GM21367 (cell line): ENCODE measurements around the gene ATP13A4.

Source experiments
- ATAC-seq: cut with Tn5 transposase; IDR thresholded peaks from one replicate; pipeline ENCODE4 v1.9.1; 2021; ENCODE audit not compliant: unreplicated experiment

Gene ATP13A4

DNA sequence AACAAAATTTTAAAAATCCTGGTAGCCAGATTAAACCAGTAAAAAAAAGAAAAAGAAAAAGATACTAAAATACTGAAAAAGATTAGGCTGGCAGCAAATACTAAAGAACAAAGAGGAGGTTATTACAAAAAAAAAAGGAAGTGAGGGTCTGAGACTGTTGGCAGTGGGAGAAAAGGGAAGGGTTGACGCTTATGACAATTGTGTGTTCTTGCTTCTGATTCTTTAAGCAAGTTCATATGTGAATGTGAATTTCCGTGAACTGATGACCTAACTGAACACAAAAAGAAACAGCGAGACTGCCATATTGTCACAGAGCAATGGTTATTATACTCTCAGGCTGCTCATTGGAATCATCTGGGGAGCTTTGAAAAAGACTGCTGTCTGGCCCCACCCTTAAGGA lies 56.5 kb downstream of the ATP13A4 start:
- ATAC-seq = no peak

DNA sequence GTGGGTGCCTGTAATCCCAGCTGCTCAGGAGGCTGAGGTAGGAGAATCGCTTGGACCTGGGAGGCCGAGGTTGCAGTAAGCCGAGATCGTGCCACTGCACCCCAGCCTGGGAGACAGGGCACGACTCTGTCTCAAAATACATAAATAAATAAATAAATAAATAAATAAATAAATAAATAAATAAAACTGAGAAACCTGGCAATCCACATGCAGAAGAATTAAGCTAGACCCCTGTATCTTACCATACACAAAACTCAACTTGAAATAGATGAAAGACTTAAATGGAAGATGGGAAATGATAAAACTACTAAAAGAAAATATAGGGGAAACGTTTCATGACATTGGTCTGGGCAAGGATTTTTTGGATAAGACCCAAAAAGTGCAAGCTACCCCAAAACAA lies 58.0 kb downstream of the ATP13A4 start:
- ATAC-seq = no peak

DNA sequence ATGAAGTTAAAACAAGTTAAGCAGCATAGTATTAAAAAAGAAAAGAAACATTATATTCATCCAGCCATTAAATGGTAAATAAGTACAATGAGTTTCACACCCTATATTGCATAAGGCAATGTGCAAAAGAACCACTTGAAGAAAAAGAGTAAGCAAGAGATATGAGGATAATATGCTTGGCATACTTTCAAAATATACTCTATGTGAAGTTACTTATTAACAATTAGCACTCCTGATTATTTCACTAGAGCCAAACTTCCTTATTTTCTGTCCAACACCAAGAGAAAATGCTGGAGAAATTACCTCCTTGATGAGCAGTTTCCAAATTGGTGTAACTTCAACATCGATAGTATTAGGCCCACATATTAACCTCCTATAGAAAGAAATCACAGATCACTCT lies 63.7 kb downstream of the ATP13A4 start:
- ATAC-seq = no peak

DNA sequence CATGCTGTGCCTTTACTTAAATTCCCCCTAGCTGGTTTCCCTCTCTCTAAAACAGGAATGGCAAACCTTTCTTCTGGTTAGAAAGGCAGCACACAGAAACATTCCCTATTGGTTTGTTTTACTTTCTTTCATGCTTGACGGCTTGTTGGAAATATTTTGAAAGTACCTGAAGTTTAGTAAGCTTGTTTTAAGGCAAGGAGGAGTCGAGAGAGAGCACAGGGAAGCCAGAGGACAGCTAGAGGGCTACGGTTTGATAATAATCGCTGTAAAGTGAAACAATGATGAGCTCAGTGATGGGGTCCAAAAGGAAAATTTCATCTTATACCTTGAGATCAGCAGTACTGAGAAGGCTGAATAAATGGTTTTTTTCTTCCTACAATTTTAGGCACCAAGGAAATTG lies 64.1 kb downstream of the ATP13A4 start:
- no peak for ATAC-seq

DNA sequence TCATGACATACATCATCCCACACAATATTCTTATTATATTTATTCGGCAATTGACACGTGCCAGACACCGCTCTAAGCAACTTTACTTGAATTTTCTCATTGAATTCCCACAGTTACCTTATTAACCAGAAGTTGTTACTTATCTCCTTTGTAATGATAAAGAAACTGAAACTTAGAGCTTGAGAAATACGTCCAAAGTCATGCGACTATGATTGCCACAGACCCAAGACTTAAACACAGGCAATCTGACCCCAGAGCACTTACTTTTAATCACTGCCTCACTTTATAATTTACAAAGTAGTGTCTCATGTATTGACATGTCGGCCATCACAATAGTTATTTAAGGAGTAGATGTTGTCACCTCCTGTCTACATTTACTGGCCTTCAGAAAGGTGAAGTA lies 64.7 kb downstream of the ATP13A4 start:
- ATAC-seq = no peak

DNA sequence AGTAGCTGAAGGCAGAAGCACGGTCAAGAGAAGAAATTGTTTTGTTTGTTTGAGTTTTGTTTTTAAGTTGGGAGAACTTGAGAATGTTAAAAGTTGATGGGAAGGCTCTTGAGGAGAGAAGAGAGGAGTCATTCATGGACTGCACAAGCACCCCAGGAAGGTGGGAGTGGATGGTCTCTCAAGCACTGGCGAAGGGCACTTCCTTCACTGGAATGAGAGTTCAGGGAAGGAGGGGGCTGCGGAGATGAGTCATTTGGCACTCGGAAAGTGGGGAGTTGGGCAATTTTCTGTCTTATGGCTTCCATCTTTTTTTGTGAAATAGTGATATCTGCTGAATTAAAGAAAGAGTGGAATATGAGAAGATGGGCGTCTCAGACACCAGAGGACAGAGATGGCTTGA lies 66.0 kb downstream of the ATP13A4 start:
- ATAC-seq = no peak

DNA sequence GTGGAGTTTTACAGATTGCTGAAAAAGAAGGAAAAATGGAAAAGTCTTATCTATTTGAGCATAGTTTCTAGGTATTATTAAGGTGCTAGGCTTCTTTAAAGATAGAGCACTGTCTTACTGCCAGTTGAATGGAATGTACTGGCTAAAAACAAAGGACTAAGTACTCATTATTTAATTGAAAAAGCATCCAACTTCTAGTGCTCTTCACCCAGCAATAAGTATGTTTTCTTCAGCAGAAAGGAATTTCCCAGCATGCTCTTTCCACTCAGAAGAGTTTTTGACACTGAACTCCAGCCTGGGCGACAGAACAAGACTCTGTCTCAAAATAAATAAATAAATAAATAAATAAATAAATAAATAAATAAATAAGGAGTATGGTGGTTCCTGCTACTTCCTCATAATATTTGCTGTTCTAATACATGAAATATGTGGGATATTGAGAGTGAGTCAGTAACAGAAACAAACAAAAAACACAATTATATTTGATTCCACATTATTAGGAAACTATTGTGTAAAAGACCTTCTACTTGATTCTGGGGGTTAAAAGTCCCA lies 70.6 kb downstream of the ATP13A4 start:
- ATAC-seq = no peak

DNA sequence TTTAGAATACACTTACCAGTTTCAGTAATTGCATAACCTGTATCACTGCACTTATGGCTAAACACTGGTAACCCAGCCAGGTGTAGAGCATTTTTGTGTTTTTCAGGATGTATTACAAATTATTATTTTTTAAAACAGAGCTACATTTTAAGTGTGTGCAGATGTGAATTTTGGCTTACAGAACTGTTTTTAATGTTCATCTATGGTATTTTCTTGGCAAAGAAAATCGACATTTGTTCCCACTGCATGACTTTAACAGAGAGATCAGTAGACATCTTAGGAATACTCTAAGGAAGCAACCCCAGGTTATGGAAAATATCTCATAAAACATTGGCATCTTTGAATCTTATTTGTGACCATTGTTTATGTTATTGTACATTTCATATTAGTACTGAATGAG lies 73.3 kb downstream of the ATP13A4 start:
- ATAC-seq = no peak

DNA sequence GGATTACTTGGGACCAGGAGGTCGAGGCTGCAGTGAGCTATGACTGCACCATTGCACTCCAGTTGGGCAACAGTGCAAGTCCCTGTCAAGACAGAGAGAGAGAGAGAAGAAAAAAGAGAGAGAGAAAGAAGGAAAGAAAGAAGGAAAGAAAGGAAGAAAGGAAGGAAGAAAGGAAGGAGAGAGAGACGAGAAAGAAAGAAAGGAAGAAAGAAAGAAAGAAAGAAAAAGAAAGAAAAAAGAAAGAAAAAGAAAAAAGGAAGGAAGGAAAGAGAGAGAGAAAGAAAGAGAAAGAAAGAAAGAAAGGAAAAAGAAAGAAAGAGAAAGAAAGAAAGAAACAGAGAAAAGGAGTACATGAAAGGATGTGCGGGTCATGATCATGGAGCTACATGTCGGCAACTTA lies 80.2 kb downstream of the ATP13A4 start:
- no peak for ATAC-seq

DNA sequence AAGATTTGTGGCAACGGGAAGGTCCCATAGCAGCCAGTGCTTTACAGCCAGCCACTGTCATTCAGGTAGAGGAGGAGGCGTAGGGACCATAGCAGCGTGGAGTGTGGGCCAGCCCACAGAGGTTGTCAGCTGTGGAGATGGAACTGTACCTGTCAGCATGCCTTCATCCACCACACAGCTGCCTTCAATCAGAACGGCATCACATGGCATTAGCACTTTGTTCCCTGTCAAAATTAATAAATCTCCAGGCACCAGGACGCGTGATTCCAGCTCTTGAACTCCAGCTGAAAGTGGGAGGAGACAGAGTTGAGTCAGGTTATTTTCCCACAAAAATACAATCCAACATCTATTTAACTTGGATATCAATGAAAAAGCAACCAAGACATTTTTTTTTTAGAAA lies 84.0 kb downstream of the ATP13A4 start:
- no peak for ATAC-seq

DNA sequence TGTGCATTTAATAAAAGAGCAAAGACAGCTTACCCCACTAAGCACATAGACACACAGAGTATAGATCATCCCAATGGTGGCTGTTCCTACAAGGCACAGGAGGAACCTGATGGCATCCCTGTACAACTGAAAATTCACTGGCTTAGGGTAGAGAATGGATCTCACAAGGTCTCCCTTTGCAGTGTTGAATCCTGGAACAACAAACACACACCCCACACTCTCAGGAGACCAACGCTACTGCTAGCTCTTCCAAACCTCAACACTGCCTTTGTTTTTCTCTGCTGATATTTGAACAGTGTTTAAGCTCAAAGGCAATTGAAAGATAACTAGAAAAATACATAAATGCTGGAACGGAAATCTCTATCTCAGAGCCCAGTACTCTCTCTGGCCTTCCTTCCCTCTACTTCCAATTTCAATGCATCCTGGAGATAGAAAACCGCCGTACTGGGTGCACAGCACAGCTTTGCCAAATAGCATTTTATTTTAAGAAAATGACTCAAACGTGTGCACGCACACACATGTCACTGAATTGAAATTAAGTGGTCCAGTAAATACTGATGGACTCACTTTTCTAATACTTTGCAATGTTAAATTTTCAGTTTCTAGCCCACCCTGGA lies 88.6 kb downstream of the ATP13A4 start:
- ATAC-seq = no peak

DNA sequence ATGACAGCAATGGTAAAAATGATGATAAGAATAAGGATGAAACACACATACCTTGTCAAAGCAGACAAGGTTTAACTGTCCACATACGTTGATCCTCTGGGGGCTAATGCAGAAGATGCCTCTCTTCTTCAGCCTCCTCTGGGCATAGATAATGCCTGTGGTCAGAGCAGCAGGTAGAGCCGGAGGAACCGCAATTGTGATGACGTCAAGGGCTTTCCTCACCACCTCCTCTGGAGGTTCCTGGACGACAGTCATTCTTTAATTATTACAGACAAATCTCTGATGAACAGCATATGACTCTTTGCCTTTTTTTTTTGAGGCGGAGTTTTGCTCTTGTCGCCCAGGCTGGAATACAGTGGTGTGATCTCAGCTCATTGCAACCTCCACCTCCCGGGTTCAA lies 89.8 kb downstream of the ATP13A4 start:
- ATAC-seq = no peak

DNA sequence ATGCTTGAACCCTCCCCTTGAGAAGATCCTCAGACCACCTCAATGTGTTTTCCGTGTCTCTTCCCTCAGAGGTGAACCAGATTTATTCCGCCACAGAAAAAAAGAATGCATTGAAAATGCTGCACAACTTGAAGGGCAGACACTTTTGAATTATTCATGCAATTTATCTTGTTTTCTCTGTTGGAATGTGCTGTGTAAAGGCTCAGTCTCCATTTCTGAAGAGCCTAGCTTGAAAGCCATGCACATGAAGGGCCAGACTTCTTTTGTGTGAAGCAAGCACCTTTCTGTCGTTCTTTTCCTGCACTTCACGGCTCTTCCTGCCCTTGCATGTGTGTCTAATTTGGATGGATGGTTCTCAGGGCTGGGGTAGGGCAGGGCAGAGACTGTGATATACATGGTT lies 97.2 kb downstream of the ATP13A4 start:
- no peak for ATAC-seq

DNA sequence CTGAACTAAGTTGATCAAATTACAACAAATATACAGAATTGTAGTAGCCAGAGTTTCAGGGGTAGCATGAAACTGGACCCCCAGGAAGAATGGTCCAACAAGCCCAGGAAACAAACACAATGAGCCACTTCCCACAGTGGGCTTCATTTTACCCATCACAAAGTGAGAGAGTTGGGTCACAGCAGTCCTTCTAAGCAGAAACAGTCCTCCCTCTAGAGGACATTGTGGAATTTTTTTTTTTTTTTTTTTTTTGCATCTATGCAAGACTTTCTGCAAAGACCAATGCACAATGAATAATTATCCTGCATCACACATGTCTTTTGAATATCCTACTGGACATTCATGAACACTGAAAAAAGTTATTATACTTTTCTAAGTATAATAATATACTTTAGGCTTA lies 102.4 kb downstream of the ATP13A4 start:
- ATAC-seq = no peak

DNA sequence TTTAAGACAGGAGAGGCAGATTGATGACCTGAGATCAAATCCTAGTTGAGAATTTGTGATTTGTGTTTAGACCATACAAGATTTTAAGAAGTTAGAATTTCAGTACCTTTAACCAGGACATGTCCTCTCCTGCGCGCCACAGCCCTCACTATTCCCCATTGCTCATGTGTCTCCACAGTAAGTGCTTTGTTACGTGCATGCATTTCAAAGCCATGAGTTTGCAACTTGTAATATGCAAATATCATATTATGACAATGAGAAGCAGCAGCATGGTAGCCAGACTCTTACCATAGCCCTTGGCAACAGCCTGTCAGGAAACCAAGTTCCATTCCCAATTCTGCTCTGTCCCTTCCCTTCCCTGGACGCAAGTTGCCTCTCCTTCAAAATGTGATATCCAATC lies 102.8 kb downstream of the ATP13A4 start:
- no peak for ATAC-seq

DNA sequence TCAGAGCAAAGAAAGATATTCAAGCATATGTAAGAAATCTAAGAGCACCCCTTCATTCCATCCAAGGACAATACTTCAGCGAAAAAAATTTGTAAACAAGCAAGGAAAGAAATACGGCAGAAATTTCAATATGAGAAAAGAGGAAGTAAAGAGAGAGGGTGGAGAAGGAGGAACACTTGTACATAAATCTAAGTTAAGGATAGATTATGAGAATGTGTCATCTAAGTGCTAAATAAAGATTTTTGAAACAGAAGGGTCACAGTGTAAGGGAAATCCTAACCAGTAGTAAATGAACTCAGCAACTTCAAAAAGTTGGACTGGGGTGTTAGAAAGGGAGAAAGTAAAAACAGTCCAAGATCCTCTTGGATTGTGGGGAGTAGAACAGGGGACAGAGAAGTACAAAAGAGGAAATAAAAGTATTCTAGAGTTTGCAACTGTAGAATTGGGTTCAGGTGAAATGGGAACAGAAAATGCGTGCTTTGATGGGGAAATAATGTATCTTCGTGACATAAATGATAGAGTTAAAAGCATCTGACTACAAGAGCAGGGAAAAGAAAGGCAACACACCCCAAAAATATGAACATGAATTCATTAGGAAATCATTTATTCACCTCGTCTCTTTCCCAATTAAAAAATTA lies 107.6 kb downstream of the ATP13A4 start:
- no peak for ATAC-seq

DNA sequence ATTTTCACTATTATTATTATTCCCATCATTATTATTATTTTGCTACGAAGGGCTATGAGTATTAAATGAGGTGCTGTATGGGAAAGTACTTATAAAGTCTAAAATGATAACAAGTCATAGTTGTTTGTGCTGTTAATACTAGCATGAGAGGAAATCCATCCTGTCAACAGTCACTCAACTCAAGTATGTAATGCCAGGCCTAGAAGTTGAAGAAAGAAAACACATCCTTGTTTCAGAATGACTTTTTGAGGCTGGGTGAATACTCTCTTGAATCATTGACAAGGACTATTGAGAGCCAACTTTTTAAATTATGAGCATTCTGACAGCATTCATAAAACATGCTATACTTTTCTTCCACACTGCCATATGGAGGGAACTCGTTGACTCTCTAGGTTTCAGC lies 115.3 kb downstream of the ATP13A4 start:
- no peak for ATAC-seq

DNA sequence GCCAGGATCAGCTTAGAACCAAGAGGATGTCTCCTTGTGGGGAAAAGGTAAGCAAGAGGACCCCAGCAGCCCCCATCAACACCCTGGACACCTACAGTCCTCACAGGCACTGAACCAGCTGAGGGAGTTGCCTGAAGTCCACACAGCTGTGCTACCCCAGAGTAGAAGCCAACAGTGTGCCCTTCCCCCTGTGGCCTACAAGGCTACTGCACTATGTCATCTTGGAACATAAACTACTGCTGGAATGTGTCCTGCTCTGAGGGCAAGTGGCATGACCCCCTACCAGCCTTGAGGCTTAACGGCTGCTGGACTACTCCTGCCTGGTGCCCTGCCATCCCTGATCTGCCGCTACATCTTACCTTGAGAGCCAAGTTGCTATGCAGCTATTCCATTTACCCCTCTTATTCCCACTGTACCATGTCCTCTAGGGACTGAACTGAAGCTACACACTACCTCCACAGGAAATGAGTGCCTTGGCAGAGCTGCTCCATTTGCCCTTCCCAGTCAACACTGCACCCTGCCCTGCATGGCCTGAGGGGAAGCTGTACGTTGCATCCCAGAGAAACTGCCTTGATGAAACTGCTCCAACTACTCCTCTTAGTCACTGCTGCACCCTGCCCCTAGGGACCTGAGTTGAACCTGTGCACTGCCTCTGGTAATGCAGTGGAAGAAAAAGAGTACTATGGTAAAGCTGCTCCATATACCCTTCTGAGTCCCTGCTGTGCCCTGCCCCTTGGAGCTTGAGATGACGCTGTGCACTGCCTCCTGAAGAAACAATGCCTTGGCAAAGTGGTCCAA lies 135.9 kb downstream of the ATP13A4 start:
- ATAC-seq = no peak

DNA sequence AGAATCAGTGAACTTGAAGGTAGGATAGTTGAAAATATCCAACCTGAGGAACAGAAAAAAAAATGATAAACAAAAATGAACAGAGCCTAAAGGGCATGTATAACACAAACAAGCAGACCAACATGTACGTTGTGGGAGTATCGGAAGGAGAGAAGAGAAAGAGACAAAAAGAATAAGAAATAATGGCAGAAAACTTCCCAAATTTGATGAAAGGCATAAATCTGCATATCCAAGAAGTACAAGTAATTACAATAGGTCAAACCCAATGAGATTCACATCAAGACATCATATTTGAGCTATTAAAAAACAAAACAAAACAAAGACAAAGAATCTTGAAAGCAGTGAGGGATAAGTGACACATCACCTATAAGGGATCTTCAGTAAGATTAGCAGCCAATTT lies 138.1 kb downstream of the ATP13A4 start:
- no peak for ATAC-seq

DNA sequence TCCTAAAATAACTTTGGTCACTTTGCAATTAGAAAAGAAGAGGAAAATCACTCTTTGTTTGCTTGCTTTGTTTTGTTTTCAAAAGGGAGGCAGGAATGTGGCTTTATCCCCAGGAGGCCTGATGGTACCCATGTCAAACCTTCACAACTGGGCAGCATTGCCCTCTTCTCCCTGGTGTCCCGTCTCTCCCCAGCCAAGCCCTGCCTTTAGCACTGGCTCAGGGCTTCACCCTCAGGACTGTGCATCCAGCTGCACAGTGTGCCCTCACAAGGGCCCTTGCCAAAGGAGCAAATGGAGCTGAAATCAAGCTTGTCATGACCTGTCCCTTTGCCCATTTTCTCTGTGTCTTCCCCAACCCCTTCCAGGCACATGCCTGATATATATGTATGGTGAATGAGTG lies 147.0 kb downstream of the ATP13A4 start:
- ATAC-seq = no peak

DNA sequence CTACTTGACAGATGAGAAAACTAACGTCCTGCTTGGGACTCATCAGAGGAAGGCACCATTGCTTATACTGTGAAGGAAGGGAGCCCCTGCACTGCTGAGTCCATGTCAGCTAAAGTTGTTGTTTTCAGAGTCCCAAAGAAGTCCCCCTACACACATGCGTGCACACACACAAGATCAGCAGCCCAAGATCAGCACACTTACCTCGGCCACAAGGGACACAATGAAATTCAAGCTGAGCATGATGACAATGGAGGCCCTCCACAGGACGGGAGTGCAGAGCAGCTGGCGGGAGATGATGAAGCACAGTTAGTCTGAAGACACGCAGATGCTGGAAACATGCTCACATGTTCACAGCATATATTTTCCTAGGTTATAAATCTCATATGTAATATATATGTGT lies 147.6 kb downstream of the ATP13A4 start:
- no peak for ATAC-seq

DNA sequence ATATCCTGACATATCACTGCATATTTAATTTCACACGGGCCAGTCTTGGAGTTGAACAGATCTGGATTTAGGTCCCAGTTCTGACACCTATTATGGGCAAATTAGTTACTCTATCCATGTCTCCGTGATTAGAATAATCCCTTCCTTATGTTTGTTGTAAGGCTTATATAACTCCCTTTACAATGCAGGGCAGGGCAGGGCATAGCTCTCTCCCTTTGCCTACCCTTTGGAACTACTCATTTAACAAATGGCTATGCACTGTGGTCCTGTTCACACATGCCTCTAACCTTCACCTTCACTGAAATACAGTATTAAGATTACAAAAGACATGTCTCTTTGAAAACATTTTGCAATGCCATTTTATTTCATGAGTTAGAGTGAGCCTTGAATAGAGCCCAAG lies 151.4 kb downstream of the ATP13A4 start:
- no peak for ATAC-seq
